ENCODE results near the gene MAP3K7CL.

MAP3K7CL gene

GRCh38 chr21:29219165-29219770, 88.8 kb downstream of the MAP3K7CL start:
- FAIRE-seq, result no peak
- DNase-seq (ENCODE audit: insufficient read length, low spot score), result no peak

GRCh38 chr21:29221253-29221744, 90.9 kb downstream of the MAP3K7CL start:
- FAIRE-seq (peak; percentile 44), DNase-seq (ENCODE audit: insufficient read length, low spot score) (peak; percentile 27)

- DNase-seq (ENCODE audit: insufficient read length, low spot score), result no peak
- FAIRE-seq, result no peak
Observed at GRCh38 chr21:29224006-29224405, 93.6 kb downstream of the MAP3K7CL start.
